ENCODE results near the gene ICOS.

ICOS gene

DNA sequence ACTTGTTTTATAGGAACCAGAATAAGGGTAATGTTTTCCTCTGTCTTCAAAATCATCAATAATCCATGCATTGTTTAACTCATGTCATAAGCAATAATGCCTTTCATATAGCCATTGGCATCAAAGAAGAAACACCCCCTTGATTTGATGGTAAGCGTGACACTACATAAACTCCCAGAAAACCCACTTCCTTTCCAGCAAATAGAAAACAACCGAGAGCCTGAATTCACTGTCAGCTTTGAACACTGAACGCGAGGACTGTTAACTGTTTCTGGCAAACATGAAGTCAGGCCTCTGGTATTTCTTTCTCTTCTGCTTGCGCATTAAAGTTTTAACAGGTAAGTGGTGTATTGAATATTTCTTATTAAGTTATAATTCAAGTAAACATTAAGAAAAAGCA is at the start of gene ICOS:
ICOS (plus strand) TSS at position 229 of the 400 bp plus-strand sequence; CDS start at position 281, 52 bp downstream.
- no peak for DNase-seq (ENCODE audit: low spot score)

- DNase-seq (ENCODE audit: low spot score): no peak
Measured at GRCh38 chr2:203887677-203888076, 48.9 kb upstream of the ICOS start.

DNA sequence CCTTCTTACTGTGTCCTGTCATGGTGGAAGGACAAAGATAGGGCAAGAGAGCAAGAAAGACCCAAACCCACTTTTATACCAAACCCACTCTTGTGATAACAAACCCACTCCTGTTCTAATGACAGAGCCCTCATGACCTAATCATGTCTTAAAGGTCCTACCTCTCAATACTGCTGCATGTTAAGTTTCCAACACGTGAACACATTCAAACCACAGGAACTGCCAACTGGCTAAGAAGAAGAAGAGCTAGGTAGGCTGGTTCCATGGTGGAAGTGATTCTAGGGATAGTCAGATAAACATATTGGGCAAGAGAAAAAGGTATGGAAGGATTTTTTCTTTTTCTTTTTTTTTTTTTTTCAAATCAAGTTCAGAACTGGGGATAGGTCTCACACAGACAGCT is 47.0 kb upstream of the ICOS start:
- no peak for DNase-seq (ENCODE audit: low spot score)

GRCh38 chr2:203889944-203890343 is 46.6 kb upstream of the ICOS start:
- no peak for DNase-seq (ENCODE audit: low spot score)

- DNase-seq (ENCODE audit: low spot score): no peak
Measured at GRCh38 chr2:203890733-203891132, 45.8 kb upstream of the ICOS start.

DNA sequence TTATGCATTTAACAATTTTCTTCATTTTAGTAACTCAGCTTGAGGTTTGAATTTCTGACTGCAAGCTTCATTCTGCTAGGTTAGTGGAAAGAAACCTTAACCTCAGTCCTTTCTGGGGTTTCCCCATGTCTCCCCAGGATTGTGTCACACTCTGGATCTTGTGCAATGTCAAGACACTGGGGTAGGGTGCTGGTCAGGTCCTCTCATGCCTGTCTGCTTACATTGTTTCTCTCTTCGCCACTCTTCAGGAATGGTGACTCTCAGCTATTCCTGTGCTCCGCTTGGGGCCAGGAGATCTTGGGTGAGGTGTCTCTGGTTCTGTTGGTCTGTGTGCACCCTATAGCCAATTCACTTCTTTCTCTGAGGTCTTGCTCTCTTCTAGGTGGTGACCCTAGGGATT is 45.1 kb upstream of the ICOS start:
- no peak for DNase-seq (ENCODE audit: low spot score)

DNA sequence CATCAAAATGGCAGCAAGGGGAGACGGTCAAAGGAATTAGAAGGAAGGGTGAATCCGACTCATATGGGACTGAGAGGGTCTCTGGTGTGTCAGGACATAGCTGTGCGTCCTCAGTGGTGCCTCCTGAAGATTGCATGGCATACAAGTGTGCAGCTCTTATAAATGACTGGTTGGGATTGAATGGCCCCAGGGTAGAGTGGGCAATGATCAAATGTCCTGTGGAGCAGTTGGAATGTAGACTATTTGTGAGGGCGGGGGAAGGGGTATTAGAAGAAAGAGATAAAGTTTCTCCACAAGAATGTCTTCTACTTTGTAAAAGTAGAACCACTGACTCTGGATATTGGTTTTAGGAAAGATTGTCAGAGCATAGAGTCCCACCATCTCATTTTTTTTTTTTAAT is 44.4 kb upstream of the ICOS start:
- no peak for DNase-seq (ENCODE audit: low spot score)

- no peak for DNase-seq (ENCODE audit: low spot score)
Measured at GRCh38 chr2:203893401-203893800, 43.2 kb upstream of the ICOS start.

- no peak for DNase-seq (ENCODE audit: low spot score)
Measured at GRCh38 chr2:203893840-203894239, 42.7 kb upstream of the ICOS start.

- DNase-seq (ENCODE audit: low spot score): no peak
Measured at GRCh38 chr2:203894262-203894661, 42.3 kb upstream of the ICOS start.

- no peak for DNase-seq (ENCODE audit: low spot score)
Measured at GRCh38 chr2:203897544-203897943, 39.0 kb upstream of the ICOS start.

DNA sequence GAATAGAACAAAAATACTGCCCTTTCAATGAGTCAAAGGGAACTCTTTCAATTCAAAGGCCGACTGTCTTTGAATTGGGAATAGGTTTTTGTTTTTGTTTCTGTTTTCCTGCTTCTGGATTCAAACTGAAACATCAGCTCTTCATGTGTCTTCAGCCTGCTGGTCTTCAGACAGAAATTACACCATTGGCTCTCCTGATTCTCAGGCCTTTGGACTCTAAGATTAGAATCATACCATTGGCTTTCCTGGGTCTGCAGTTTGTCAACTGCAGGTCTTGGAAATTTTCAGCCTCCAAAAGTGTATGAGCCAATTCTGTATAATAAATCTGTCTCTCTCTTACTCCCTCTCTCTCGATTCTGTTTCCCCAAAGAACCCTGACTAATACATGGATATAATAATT is 37.9 kb upstream of the ICOS start:
- no peak for DNase-seq (ENCODE audit: low spot score)

DNA sequence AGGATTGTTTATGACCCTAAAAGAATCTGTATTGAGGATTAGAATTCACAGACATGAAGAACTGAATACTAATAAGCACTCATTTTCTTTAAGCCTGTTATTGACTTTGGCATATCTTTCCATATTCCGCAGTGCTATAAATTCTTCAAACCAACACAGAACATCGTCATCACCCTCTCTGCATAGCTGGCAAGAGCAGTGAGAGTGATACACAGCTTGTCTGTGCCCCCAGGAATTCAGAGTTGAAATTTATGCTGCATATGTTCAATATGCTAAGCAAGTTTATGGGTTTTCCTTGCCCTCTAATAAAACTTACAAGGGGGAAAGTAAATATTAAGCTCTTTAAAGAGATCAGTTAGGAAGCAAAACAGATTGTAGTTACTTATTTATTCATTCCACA is 36.3 kb upstream of the ICOS start:
- DNase-seq (ENCODE audit: low spot score): no peak

GRCh38 chr2:203904022-203904421 is 32.5 kb upstream of the ICOS start:
- no peak for DNase-seq (ENCODE audit: low spot score)

GRCh38 chr2:203905656-203906055 is 30.9 kb upstream of the ICOS start:
- DNase-seq (ENCODE audit: low spot score): no peak

GRCh38 chr2:203908066-203908796 is 28.3 kb upstream of the ICOS start:
- DNase-seq (ENCODE audit: low spot score): no peak

DNA sequence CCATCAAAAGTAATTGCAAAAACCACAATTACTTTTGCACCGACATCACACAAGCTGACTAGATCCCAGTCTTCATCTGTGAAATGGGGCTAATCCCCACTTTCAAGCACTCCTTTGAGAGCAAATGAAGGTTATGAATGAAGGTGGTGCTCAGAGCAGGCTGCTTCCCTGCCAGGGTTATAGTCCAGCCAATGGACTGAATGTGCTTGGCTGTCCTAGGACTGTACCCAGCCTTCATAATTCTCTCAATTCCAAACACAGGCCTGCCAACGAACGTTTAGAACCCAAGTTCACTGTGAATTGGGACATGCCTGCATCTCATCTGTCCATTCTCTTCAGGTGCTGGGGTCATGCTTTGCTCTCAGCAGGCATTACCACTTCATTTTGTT is 27.8 kb upstream of the ICOS start:
- no peak for DNase-seq (ENCODE audit: low spot score)

DNA sequence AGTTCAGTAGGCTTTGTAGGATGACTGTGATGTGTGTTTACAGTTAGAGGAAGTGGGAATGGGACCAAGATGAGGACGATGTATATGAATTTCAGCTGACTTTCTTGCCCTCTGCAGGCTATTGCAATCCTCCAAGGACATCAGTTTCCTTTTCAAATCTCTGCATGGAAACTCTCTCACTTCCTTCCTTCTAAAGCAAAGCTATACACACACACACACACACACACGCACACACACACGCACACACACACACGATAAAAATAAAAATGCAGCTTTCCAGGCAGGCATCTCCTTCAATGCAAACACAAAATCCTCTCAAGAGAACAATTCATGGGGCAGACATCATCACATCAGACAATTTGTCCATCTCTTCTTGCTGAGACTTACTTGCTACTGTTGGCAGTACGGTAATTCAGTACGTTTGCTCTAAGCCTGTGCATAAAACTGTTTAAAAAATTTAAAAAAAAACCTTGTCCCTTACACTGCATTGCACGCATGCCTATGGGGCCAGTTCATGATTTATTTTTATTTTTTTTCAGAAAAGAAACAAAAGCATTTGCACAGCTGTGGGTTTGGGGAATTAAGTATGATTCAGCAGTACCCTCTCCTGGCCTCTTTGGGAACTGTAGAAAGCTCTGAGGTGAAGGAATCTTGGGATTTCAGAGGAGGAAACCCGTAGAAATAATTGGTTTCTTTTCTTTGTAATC is 27.1 kb upstream of the ICOS start:
- peak; percentile 74 for DNase-seq (ENCODE audit: low spot score)

GRCh38 chr2:203909974-203910373 is 26.6 kb upstream of the ICOS start:
- DNase-seq (ENCODE audit: low spot score): no peak

GRCh38 chr2:203913947-203914346 is 22.6 kb upstream of the ICOS start:
- no peak for DNase-seq (ENCODE audit: low spot score)

DNA sequence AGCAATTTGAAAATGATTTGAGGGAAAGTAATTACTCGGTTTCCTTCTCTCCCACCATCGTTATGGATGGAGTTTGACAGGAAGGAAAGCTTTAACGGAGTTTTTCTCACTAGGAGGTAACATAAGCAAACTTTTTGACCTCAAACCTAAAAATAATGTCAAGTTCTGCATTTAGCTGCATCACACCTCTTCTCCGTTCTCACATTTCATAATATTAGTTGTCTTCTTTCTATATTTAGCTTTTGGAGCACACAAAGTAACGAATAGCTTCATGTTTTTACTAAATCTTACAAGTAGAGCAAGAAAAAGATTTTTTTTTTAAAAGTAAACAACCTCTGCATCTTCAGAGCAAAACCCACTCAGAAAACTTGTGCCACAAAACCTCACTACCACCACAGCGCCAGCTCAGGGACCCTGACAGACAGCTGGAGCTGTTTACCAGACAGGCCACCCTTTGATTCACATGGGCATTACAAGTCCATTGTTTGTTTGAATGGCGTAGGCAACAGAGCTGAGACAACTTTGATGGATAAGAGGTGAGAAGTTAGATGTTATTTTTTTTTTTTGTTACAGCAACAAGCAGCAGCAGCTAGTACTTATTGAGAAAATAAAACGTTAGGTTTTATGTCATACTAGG is 21.9 kb upstream of the ICOS start:
- no peak for DNase-seq (ENCODE audit: low spot score)

DNA sequence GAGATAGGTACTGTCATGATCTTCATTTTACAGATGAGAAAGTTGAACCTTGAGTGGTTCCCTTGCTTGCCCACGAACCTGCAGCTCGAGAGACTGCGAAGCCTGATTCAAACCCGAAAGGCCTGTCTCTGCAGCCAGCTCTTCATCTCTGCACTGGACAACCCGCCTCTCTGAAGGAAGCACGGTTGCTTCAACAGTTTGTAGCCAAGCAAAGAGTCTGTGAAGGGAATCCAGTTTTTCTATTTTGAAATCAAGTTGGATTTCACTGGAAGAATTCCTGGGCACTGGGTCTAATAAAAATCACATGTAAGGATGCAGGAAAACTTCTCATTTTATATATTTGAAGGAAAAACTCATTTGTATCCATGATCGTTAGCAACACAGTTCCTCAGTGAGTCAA is 21.3 kb upstream of the ICOS start:
- no peak for DNase-seq (ENCODE audit: low spot score)

GRCh38 chr2:203916756-203917155 is 19.8 kb upstream of the ICOS start:
- no peak for DNase-seq (ENCODE audit: low spot score)
